ENCODE measurements around the gene RALA. TPM values are rescaled to one million over a fixed set of nuclear protein-coding genes. Genes with fewer than 3 reads are reported as not detected.
A peak's percentile ranks its signal among the peaks of the same experiment; 100 is the strongest.

Gene RALA
- total and polyA plus RNA-seq, 2 of the 13 experiments (the other 11 are each of a cell fraction or from before 2014, with no cell fraction given), result 11.8 to 19.5 TPM

DNA sequence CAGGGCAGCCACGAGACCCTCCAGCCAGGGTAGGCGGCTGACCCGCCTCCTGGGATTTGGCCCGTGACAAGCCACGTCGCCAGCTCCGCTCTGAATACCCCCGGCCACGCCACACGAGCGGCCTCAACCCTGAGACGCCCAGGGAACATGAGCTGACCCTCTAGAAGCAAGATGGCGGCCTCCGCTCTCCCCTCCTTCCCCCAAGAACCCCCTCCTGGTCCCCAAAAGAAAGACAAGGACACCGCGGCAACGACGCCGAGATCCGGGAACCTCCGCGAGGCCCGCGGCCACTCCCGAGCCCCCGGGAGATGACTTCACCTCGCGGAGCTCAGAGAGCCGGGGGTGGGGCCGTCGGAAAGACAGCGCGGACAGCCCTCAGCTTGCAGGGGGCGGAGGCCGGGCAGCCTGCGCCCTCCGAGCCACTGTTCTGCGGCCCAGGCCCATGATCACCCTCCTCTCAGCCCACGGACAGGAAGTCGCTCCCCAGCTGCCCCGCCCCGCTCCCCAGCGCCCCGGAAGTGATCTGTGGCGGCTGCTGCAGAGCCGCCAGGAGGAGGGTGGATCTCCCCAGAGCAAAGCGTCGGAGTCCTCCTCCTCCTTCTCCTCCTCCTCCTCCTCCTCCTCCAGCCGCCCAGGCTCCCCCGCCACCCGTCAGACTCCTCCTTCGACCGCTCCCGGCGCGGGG, at the start of gene RALA (continued):
- TF ChIP-seq, protein P1, sequence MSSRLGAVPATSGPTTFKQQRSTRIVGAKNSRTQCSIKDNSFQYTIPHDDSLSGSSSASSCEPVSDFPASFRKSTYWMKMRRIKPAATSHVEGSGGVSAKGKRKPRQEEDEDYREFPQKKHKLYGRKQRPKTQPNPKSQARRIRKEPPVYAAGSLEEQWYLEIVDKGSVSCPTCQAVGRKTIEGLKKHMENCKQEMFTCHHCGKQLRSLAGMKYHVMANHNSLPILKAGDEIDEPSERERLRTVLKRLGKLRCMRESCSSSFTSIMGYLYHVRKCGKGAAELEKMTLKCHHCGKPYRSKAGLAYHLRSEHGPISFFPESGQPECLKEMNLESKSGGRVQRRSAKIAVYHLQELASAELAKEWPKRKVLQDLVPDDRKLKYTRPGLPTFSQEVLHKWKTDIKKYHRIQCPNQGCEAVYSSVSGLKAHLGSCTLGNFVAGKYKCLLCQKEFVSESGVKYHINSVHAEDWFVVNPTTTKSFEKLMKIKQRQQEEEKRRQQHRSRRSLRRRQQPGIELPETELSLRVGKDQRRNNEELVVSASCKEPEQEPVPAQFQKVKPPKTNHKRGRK (CRISPR knock-in tag; IDR thresholded peaks at IDR 0.05), result no peak
- TF ChIP-seq, protein P2, sequence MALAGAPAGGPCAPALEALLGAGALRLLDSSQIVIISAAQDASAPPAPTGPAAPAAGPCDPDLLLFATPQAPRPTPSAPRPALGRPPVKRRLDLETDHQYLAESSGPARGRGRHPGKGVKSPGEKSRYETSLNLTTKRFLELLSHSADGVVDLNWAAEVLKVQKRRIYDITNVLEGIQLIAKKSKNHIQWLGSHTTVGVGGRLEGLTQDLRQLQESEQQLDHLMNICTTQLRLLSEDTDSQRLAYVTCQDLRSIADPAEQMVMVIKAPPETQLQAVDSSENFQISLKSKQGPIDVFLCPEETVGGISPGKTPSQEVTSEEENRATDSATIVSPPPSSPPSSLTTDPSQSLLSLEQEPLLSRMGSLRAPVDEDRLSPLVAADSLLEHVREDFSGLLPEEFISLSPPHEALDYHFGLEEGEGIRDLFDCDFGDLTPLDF (CRISPR knock-in tag; IDR thresholded peaks at IDR 0.05), result no peak
- 0 out of 2 replicates have a peak, but pooled peaks have one; percentile 47 for TF ChIP-seq ZNF816 (CRISPR knock-in tag; IDR thresholded peaks at IDR 0.05; ENCODE audit: borderline replicate concordance)
- no peak for TF ChIP-seq KLF12 (CRISPR knock-in tag; IDR thresholded peaks at IDR 0.05; ENCODE audit: borderline replicate concordance)
- TF ChIP-seq, protein P3, sequence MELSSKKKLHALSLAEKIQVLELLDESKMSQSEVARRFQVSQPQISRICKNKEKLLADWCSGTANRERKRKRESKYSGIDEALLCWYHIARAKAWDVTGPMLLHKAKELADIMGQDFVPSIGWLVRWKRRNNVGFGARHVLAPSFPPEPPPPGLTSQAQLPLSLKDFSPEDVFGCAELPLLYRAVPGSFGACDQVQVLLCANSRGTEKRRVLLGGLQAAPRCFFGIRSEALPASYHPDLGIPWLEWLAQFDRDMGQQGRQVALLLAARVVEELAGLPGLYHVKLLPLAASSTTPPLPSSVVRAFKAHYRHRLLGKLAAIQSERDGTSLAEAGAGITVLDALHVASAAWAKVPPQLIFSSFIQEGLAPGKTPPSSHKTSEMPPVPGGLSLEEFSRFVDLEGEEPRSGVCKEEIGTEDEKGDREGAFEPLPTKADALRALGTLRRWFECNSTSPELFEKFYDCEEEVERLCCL (CRISPR knock-in tag; IDR thresholded peaks at IDR 0.05; ENCODE audit: borderline replicate concordance), result no peak
- TF ChIP-seq RCOR2 (CRISPR knock-in tag; IDR thresholded peaks at IDR 0.05), result no peak
- no peak; the same call in 1 of the 2 replicates for TF ChIP-seq ZNF619 (CRISPR knock-in tag; IDR thresholded peaks at IDR 0.05)
- TF ChIP-seq ZNF543 (CRISPR knock-in tag; IDR thresholded peaks at IDR 0.05), result no peak
- TF ChIP-seq, protein P4, sequence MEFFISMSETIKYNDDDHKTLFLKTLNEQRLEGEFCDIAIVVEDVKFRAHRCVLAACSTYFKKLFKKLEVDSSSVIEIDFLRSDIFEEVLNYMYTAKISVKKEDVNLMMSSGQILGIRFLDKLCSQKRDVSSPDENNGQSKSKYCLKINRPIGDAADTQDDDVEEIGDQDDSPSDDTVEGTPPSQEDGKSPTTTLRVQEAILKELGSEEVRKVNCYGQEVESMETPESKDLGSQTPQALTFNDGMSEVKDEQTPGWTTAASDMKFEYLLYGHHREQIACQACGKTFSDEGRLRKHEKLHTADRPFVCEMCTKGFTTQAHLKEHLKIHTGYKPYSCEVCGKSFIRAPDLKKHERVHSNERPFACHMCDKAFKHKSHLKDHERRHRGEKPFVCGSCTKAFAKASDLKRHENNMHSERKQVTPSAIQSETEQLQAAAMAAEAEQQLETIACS (CRISPR knock-in tag; IDR thresholded peaks at IDR 0.05), result no peak
- no peak for TF ChIP-seq ZNF83 (CRISPR knock-in tag; IDR thresholded peaks at IDR 0.05; ENCODE audit: borderline replicate concordance)
- TF ChIP-seq NR2F6 (IDR thresholded peaks at IDR 0.05), result no peak
- TF ChIP-seq NR2F6 (CRISPR knock-in tag; IDR thresholded peaks at IDR 0.05), result 0 out of 2 replicates have a peak, but pooled peaks have one; percentile 3
- no peak for TF ChIP-seq NR1H2 (CRISPR knock-in tag; IDR thresholded peaks at IDR 0.05; ENCODE audit: borderline replicate concordance, low read depth)
- TF ChIP-seq, protein P5, sequence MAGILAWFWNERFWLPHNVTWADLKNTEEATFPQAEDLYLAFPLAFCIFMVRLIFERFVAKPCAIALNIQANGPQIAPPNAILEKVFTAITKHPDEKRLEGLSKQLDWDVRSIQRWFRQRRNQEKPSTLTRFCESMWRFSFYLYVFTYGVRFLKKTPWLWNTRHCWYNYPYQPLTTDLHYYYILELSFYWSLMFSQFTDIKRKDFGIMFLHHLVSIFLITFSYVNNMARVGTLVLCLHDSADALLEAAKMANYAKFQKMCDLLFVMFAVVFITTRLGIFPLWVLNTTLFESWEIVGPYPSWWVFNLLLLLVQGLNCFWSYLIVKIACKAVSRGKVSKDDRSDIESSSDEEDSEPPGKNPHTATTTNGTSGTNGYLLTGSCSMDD (CRISPR knock-in tag; IDR thresholded peaks at IDR 0.05), result no peak
- no peak for TF ChIP-seq NBN (conservative IDR thresholded peaks at IDR 0.05)
- no peak for TF ChIP-seq PHF21A (CRISPR knock-in tag; IDR thresholded peaks at IDR 0.05)
- no peak for TF ChIP-seq RAD51 (IDR thresholded peaks at IDR 0.05; ENCODE audit: borderline replicate concordance)
- TF ChIP-seq ZBTB42 (CRISPR knock-in tag; IDR thresholded peaks at IDR 0.05), result no peak; the same call in 1 of the 2 replicates
- no peak for TF ChIP-seq HMG20A (CRISPR knock-in tag; IDR thresholded peaks at IDR 0.05; ENCODE audit: borderline replicate concordance)
- TF ChIP-seq TCF7 (IDR thresholded peaks at IDR 0.05; ENCODE audit: low read depth), result no peak
